ENCODE results near the gene PARVB. TPM values are rescaled to one million over a fixed set of nuclear protein-coding genes. Genes with fewer than 3 reads are reported as not detected.

PARVB gene, protein sequence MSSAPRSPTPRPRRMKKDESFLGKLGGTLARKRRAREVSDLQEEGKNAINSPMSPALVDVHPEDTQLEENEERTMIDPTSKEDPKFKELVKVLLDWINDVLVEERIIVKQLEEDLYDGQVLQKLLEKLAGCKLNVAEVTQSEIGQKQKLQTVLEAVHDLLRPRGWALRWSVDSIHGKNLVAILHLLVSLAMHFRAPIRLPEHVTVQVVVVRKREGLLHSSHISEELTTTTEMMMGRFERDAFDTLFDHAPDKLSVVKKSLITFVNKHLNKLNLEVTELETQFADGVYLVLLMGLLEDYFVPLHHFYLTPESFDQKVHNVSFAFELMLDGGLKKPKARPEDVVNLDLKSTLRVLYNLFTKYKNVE
- total RNA-seq (2022; extraction: Qiagen RNA extraction; ENCODE audit: low read depth), result 35.1 to 41.8 TPM (median 39.3 TPM) in 5 replicates

GRCh38 chr22:44024288-44024921, at the start of gene PARVB:
Gene PARVB, plus strand, starts transcription at chr22:44024302. Its CDS starts 38 bp downstream, at chr22:44024340.

GRCh38 chr22:44180706-44181032, 156.6 kb downstream of the PARVB start, which contains the start of gene PARVG:
Gene PARVG, plus strand, starts transcription at chr22:44180925. Its CDS starts 2,405 bp downstream, at chr22:44183330.

Other genes with a start within 250 kb of the PARVB start
- gene EFCAB6, start 212.0 kb upstream of the PARVB start, total RNA-seq (2022; extraction: Qiagen RNA extraction; ENCODE audit: low read depth), result 0.34 to 0.97 TPM (median 0.41 TPM) in 5 replicates
- gene SULT4A1, start 161.8 kb upstream of the PARVB start, total RNA-seq (2022; extraction: Qiagen RNA extraction; ENCODE audit: low read depth), result not detected in 5 replicates
- gene PNPLA5, start 132.3 kb upstream of the PARVB start, total RNA-seq (2022; extraction: Qiagen RNA extraction; ENCODE audit: low read depth), result 0.06 TPM in 1 of 5 replicates, not detected in the others
- gene PNPLA3, start 100.5 kb upstream of the PARVB start, total RNA-seq (2022; extraction: Qiagen RNA extraction; ENCODE audit: low read depth), result 0.69 to 1.2 TPM (median 1.0 TPM) in 5 replicates
- 44.7 to 48.7 TPM (median 46.8 TPM) in 5 replicates for gene SAMM50, start 68.9 kb upstream of the PARVB start, total RNA-seq (2022; extraction: Qiagen RNA extraction; ENCODE audit: low read depth)
- not detected in 5 replicates for gene PARVG, start 156.6 kb downstream of the PARVB start, total RNA-seq (2022; extraction: Qiagen RNA extraction; ENCODE audit: low read depth)